Hematopoietic multipotent progenitor cell treated with erythropoietin and hydrocortisone succinate and interleukin-3 and kit ligand, for 15 days (in vitro differentiated cells): ENCODE measurements around the gene WDR70.
"Not testable (repeated sequence)": the region's sequence is repeated elsewhere in the genome, so short reads cannot be mapped to it uniquely, and the experiment has no call there.

Experiments
- DNase-seq: peaks from one replicate; pipeline ENCODE4 v3.0.0-alpha.2; 2015; ENCODE audit warnings: low spot score

Gene WDR70

DNA sequence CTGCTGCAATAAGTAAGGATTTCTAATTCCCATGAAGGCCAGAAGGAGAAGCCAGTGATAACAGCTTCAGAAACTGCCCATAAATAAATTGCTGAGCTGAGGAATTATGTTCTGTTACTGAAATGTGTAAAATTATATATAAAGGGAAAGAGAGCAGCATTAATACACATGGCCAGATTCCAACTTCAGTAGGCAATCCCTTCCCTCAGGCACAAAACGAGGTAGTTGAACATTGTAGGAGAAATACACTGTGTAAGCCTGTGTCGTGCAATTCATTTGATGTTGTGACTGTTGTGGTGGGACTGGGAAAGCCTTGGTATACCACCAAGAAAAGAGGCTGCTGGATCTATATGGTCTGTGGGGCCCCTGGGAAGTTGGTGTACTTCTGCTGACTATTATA lies 192.9 kb downstream of the WDR70 start:
- no peak for DNase-seq

- no peak for DNase-seq
Measured at GRCh38 chr5:37575541-37576489, 196.7 kb downstream of the WDR70 start.

DNA sequence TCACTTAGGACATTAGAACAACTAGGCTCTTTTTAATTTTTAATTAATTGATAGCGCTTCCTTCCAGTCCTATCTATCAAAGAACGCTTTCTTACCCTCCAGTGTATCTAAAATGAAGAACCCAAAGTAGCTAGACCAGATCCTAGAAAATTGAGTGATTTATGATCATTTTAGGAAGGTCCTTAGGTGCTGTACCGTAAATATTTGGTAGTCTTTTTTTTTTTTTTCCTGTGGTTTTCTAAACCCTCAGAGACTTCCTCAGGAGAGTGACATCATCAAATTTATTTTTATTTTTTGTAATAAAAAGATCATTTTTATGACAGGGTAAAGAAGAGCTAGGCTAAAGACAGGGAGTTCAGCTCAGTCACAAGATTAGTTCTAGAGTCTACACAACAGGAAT lies 197.4 kb downstream of the WDR70 start:
- no peak for DNase-seq

GRCh38 chr5:37578176-37578575 lies 199.1 kb downstream of the WDR70 start:
- DNase-seq: no peak

DNA sequence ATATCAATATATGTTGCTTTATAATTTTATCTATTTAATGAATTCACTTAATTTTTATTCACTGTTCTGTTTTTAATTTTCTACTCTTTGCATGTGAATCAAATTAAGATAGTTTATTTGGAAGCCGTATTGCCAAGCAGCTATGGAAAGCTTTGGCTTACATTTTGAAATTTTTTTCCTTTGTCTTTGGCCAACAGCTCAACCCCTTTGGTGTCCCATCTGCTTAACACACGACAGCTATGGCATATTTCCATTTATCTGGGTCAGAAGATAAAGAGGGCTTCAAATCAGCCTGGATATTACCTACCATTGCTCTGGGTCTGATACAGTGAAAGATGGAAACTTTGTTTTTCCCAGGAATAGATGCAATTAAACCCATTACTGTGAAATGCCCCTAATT lies 201.0 kb downstream of the WDR70 start:
- no peak for DNase-seq

- no peak for DNase-seq
Measured at GRCh38 chr5:37582202-37582601, 203.1 kb downstream of the WDR70 start.

GRCh38 chr5:37593292-37593691 lies 214.2 kb downstream of the WDR70 start:
- not testable (repeated sequence) for DNase-seq

GRCh38 chr5:37594864-37595263 lies 215.7 kb downstream of the WDR70 start:
- not testable (repeated sequence) for DNase-seq

DNA sequence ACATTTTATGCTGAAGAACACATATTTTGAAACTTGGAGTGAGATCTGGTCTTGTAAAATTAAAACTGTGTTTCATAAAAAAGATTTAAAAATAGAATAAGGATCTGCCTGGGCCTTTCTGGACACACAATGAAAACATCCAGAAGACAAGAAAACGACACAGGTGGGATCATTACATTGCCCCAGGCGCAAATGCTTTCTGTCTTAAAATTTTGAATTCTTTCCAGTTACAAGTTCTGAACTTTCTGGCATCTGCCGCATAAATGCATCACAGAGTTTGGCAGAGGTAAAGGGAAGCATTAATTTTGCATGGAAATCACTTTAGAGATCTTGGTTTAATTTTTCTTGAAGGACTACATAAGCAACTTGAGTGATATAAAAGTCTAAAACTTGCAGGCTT lies 219.6 kb downstream of the WDR70 start:
- DNase-seq: no peak

- DNase-seq: no peak
Measured at GRCh38 chr5:37601163-37601562, 222.0 kb downstream of the WDR70 start.

DNA sequence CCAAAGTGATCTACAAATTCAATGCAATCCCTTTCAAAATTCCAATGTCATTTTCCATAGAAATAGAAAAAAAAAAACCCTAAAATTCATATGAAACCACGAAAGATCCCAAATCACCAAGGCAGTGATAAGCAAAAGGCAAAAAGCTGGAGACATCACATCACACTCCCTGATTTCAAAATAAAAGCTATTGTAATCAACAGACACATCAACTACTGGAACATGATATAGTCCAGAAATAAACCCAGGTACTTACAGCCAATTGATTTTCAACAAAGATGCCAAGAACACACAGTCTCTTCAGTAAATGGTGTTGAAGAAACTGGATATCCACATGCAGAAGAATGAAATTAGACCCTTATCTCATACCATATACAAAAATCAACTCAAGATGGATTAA lies 224.0 kb downstream of the WDR70 start:
- no peak for DNase-seq

DNA sequence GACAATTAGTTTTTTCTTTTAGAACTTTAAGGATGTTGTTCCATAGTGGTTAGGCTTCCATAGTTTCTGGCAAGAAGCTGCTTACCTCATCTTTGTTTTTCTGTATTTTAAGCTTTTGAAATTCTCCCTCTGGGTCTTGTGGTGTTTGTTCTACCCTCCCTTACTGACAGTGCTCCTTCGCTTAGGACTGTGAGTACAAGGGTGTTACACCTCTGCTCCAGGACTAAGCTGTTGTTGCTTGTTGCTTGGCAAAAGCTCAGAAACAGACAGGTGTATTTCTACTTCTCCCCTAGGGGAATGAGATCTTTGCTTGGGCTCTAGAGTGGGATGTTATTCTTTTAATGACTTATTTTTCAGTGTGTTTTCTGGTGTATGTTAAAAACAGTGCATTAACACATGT lies 225.2 kb downstream of the WDR70 start:
- DNase-seq: no peak

- no peak for DNase-seq
Measured at GRCh38 chr5:37606148-37606547, 227.0 kb downstream of the WDR70 start.

DNA sequence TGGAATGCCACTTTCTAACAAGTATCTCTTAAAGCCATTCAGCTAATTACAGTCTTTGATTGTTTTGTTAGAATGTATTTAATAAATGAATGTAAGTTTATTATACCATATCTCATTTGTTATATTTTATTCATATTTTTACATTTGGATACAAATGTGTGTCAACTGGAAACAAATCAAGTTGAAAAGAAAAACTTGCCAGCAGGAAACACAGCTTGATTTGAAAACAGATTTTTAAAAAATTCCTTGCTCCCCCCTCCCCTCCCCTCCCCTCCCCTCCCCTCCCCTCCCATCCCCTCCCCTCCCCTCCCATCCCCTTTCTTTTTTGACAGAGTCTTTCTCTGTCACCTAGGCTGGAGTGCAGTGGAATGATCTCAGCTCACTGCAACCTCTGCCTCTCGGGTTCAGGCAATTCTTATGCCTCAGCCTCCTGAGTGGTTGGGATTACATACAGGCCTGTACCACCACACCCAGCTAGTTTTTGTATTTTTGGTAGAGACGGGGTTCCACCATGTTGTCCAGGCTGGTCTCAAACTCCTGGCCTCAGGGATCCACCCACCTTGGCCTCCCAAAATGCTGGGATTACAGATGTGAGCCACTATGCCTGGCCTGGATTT lies 227.6 kb downstream of the WDR70 start:
- no peak for DNase-seq

- DNase-seq: no peak
Measured at GRCh38 chr5:37615184-37615583, 236.1 kb downstream of the WDR70 start.

DNA sequence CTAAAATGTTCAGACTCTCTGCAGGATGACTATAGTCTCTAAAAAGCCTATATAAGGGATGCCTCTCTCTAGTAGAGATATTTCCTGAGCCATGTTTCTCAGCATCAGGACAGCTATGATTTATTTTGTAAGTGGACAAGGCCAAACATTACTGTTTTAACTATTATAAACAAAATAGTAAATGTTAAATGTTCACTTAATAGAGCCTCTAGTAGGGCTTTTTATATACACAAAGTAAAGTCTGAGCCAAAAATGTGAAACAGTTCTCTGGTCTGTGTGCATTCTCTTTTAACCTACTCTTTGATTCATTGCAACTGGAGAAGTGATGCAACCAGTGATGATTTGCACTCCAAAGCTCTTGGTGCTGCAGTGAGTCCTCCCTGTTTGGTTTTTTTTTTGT lies 240.2 kb downstream of the WDR70 start:
- no peak for DNase-seq

GRCh38 chr5:37622354-37622753 lies 243.2 kb downstream of the WDR70 start:
- not testable (repeated sequence) for DNase-seq

- no peak for DNase-seq
Measured at GRCh38 chr5:37626266-37626665, 247.1 kb downstream of the WDR70 start.

GRCh38 chr5:37628876-37629275 lies 249.8 kb downstream of the WDR70 start:
- no peak for DNase-seq

GRCh38 chr5:37631939-37632338 lies 252.8 kb downstream of the WDR70 start:
- DNase-seq: no peak

- DNase-seq: no peak
Measured at GRCh38 chr5:37637165-37637845, 258.2 kb downstream of the WDR70 start.

- DNase-seq: no peak
Measured at GRCh38 chr5:37638897-37639296, 259.8 kb downstream of the WDR70 start.

DNA sequence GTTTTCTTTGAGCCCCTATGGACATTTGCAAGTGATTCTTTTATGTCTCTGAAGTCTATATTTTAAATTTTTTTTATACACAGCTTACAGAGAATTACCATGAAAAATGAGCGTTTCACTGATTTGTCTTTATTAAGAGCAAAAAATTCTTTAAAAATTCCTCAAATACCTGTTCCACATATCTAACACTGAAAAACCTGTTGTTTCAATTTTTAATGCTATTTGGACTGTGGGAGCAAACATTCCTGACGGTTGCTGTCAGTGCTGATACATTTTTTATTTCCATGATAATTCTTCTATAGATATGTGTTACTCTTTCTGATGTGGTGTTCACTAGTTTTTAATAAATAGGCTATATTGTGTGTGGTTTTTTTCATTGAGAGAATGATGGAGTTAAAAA lies 261.0 kb downstream of the WDR70 start:
- DNase-seq: no peak
